ENCODE results near the gene BTRC.

Gene BTRC

DNA sequence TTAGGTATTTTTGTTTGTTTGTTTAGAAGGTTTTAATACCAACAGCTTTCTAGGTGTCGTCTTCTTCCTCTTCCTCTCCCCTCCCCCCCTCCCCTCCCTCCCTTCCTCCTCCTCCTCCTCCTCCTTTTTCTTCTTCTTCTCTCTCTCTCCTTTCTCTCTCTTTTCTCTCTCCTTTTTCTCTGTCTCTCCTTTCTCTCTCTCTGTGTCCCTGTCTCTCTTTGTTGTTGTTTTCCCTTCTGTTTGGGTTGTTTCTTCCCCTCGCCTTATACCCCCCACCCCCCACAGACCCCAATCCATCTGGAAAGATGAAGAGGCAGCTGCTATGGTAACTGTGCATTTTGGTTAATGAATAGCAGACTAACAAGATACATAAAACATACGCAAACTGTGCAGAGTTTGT, 75.5 kb downstream of the BTRC start:
- Histone ChIP-seq H3K9ac (ENCODE audit: low read length) (no peak overlapping the region), H3K36me3 (ENCODE audit: control insufficient read depth, low read depth, low read length) (no peaks in the 10 kb centered on the region), H3K27ac (ENCODE audit: low read length) (no peak overlapping the region), H3K9me3 (ENCODE audit: control insufficient read depth, low read depth, low read length) (no peaks in the 10 kb centered on the region), H3K4me1 (ENCODE audit: control insufficient read depth, low read depth, low read length) (no peaks in the 10 kb centered on the region), H3K27me3 (ENCODE audit: control insufficient read depth, insufficient read depth, low read length) (no peaks in the 10 kb centered on the region), H3K4me3 (ENCODE audit: low read length) (no peak overlapping the region)

DNA sequence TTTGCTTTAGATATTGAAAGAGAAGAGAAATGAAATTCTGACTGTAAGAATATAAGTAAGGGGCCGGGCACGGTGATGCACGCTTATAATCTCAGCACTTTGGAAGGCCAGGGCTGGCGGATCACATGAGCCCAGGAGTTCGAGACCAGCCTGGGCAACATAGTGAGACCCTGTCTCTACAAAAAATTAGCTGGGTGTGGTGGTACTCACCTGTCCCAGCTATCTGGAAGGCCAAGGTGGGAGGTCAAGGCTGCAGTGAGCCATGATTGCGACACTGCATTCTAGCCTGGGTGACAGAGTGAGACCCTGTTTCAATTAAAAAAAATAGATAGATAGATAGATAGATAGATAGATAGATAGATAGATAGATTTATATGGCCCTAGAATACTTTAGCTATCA, 82.3 kb downstream of the BTRC start:
- no peak overlapping the region for H3K9ac ChIP-seq (ENCODE audit: low read length)
- H3K36me3 ChIP-seq (ENCODE audit: control insufficient read depth, low read depth, low read length): no peaks in the 10 kb centered on the region
- no peak overlapping the region for H3K27ac ChIP-seq (ENCODE audit: low read length)
- no peak overlapping the region for H3K4me3 ChIP-seq (ENCODE audit: low read length)
- H3K4me1 ChIP-seq (ENCODE audit: control insufficient read depth, low read depth, low read length): no peaks in the 10 kb centered on the region
- no peaks in the 10 kb centered on the region for H3K27me3 ChIP-seq (ENCODE audit: control insufficient read depth, insufficient read depth, low read length)
- no peaks in the 10 kb centered on the region for H3K9me3 ChIP-seq (ENCODE audit: control insufficient read depth, low read depth, low read length)

DNA sequence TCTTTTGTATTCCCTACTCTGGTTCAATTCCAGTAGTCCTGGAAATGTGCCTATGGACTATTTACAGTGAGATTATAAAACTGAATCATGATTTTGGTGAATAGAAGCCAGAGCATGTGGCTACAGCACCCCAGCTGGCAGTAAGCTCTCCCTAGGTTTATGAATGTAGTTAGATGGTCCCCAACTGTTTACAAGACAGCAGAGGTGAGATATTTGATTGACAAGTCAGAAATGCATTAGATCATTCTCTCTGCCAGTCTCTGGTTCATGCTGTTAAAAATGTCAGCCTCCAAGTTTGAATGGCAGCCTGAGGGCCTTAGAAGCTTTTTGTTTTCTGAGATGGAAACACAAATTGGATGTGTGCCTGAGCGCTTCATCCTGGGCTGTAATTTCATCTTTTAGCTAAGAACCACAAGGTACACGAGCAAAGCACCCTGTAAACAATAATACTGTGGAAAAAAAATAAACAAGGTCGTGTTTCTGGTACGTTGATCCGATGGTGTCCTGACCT, 85.0 kb downstream of the BTRC start:
- Histone ChIP-seq H3K9ac (ENCODE audit: low read length) (no peak overlapping the region), H3K27me3 (ENCODE audit: control insufficient read depth, insufficient read depth, low read length) (no peaks in the 10 kb centered on the region), H3K9me3 (ENCODE audit: control insufficient read depth, low read depth, low read length) (no peaks in the 10 kb centered on the region), H3K4me3 (ENCODE audit: low read length) (no peak overlapping the region), H3K27ac (ENCODE audit: low read length) (no peak overlapping the region), H3K4me1 (ENCODE audit: control insufficient read depth, low read depth, low read length) (no peaks in the 10 kb centered on the region), H3K36me3 (ENCODE audit: control insufficient read depth, low read depth, low read length) (no peaks in the 10 kb centered on the region)

DNA sequence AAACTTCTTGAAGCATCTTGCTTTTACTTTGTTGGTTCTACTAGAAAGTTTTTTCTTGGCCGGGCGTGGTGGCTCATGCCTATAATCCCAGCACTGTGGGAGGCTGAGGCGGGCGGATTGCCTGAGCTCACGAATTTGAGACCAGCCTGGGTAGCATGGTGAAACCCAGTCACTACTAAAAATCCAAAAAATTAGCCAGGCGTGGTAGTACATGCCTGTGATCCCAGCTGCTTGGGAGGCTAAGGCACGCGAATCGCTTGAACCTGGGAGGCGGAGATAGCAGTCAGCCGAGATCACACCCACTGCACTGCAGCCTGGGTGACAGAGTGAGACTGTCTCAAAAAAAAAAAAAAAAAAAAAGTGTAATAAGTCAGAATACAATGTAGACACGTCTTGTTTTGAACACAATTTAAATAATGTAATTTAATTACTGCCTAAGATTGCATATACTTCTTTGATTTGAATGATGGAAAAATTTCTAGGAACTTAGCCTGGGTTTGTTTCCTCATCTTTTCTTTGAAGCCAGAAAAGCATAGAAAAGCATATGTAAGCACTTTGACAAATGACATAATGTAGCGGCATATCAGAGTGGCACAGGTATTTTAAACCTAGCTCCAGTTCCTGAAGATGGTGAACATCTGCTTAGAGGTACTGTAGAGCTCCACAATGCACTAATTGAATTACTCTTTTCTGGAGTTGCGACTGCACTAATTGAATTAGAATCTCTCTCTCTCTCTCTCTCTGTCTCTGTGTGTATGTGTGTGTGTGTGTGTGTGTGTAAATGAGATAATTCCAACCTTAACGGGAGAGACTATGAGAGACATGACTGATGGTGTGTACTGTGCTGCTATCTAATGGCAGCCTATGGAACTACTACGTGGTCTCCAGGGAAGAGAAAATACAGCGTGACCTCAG, 87.8 kb downstream of the BTRC start:
- no peaks in the 10 kb centered on the region for H3K36me3 ChIP-seq (ENCODE audit: control insufficient read depth, low read depth, low read length)
- no peaks in the 10 kb centered on the region for H3K27me3 ChIP-seq (ENCODE audit: control insufficient read depth, insufficient read depth, low read length)
- H3K27ac ChIP-seq (ENCODE audit: low read length): no peak overlapping the region
- H3K9me3 ChIP-seq (ENCODE audit: control insufficient read depth, low read depth, low read length): no peaks in the 10 kb centered on the region
- H3K4me3 ChIP-seq (ENCODE audit: low read length): no peak overlapping the region
- H3K9ac ChIP-seq (ENCODE audit: low read length): no peak overlapping the region
- H3K4me1 ChIP-seq (ENCODE audit: control insufficient read depth, low read depth, low read length): peaks cover 4% of the 10 kb centered on the region

- peaks cover 4% of the 10 kb centered on the region for H3K4me1 ChIP-seq (ENCODE audit: control insufficient read depth, low read depth, low read length)
- no peaks in the 10 kb centered on the region for H3K36me3 ChIP-seq (ENCODE audit: control insufficient read depth, low read depth, low read length)
- H3K4me3 ChIP-seq (ENCODE audit: low read length): no peak overlapping the region
- no peaks in the 10 kb centered on the region for H3K9me3 ChIP-seq (ENCODE audit: control insufficient read depth, low read depth, low read length)
- H3K27me3 ChIP-seq (ENCODE audit: control insufficient read depth, insufficient read depth, low read length): no peaks in the 10 kb centered on the region
- no peak overlapping the region for H3K9ac ChIP-seq (ENCODE audit: low read length)
- no peak overlapping the region for H3K27ac ChIP-seq (ENCODE audit: low read length)
Measured at GRCh38 chr10:101442456-101442800, 88.5 kb downstream of the BTRC start.

DNA sequence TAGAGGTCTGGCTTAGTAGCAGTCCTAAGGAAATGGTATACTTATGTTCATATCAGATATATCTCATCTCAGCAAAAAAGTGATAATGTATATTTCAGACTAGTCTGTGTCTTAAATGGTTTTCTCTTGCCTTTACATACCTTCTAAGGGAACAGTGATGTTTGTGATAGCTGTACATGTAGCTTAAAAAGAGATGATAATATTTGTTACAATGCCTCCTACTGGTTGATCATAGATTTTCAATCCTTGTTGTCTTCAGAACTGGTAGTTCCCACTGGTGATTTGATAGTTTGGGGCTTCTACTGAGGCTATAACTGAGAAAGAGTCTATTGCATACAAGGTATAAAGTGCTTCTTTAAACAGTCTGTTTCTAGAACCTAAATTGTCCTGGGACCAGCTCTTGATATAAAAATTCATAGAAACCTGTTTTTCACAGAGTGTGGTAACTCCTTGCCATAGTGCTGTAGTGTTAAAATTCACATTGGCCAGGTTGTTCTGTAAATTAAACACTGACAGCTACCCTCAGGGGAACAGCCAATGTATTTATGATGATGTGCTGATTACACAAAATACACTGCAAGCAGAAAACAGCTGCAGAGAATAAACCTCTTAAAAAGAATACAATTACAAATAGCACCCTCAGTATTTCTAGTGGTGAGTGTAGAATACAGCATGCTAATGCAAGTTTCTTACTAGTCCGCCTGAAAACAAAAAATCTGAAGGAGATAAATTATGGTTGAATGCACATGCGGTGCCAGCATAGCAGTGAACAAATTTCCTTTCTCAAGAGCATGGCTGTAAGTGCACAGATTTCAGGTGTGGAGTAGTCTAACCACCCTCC, 90.3 kb downstream of the BTRC start:
- H3K9ac ChIP-seq (ENCODE audit: low read length): no peak overlapping the region
- H3K4me1 ChIP-seq (ENCODE audit: control insufficient read depth, low read depth, low read length): peaks cover 4% of the 10 kb centered on the region
- no peak overlapping the region for H3K27ac ChIP-seq (ENCODE audit: low read length)
- H3K4me3 ChIP-seq (ENCODE audit: low read length): no peak overlapping the region
- no peaks in the 10 kb centered on the region for H3K36me3 ChIP-seq (ENCODE audit: control insufficient read depth, low read depth, low read length)
- no peaks in the 10 kb centered on the region for H3K9me3 ChIP-seq (ENCODE audit: control insufficient read depth, low read depth, low read length)
- H3K27me3 ChIP-seq (ENCODE audit: control insufficient read depth, insufficient read depth, low read length): no peaks in the 10 kb centered on the region

GRCh38 chr10:101446071-101446470, 92.1 kb downstream of the BTRC start:
- Histone ChIP-seq H3K9me3 (ENCODE audit: control insufficient read depth, low read depth, low read length) (no peaks in the 10 kb centered on the region), H3K27ac (ENCODE audit: low read length) (no peak overlapping the region), H3K4me1 (ENCODE audit: control insufficient read depth, low read depth, low read length) (peaks cover 4% of the 10 kb centered on the region), H3K9ac (ENCODE audit: low read length) (no peak overlapping the region), H3K36me3 (ENCODE audit: control insufficient read depth, low read depth, low read length) (no peaks in the 10 kb centered on the region), H3K27me3 (ENCODE audit: control insufficient read depth, insufficient read depth, low read length) (no peaks in the 10 kb centered on the region), H3K4me3 (ENCODE audit: low read length) (no peak overlapping the region)

DNA sequence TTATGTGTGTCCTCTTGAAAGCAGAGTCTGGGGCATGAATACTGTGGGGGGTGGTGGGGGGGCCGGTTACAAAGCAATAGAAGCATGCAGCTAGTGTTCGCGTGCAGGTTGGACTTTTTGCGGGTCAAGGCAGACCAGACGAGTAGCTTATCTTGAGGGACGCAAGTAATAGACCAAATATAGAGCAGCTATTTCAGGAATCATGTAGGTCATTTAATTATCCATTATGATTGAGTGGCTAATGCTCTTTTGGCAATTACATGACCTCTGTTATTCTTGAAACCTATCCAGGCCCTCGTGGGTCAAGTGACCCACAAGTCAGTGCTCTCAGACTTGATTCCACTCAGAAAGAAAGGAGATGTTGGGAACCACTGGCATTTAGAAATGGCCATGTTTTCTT, 93.0 kb downstream of the BTRC start:
- H3K27me3 ChIP-seq (ENCODE audit: control insufficient read depth, insufficient read depth, low read length): no peaks in the 10 kb centered on the region
- peaks cover 4% of the 10 kb centered on the region for H3K4me1 ChIP-seq (ENCODE audit: control insufficient read depth, low read depth, low read length)
- no peaks in the 10 kb centered on the region for H3K9me3 ChIP-seq (ENCODE audit: control insufficient read depth, low read depth, low read length)
- no peak overlapping the region for H3K27ac ChIP-seq (ENCODE audit: low read length)
- no peaks in the 10 kb centered on the region for H3K36me3 ChIP-seq (ENCODE audit: control insufficient read depth, low read depth, low read length)
- no peak overlapping the region for H3K9ac ChIP-seq (ENCODE audit: low read length)
- no peak overlapping the region for H3K4me3 ChIP-seq (ENCODE audit: low read length)

DNA sequence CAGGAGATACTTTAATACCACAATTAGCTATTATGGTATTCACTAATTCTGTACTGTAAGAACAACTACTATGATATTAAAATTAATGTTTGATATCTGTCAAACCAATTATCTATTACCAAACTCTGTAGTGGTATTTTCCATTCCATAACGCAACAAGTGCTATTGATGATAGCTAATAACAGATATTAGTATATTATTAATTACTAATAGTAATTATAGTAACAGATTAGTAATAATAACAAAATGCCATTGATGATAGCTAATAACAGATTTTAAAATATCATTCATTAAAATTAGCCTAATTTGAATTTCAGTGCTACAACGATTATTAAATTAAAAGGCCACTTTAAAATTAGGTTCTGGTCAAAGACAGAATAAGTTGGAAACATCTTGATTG, 93.5 kb downstream of the BTRC start:
- H3K9me3 ChIP-seq (ENCODE audit: control insufficient read depth, low read depth, low read length): no peaks in the 10 kb centered on the region
- no peaks in the 10 kb centered on the region for H3K27me3 ChIP-seq (ENCODE audit: control insufficient read depth, insufficient read depth, low read length)
- no peak overlapping the region for H3K27ac ChIP-seq (ENCODE audit: low read length)
- no peak overlapping the region for H3K4me3 ChIP-seq (ENCODE audit: low read length)
- H3K4me1 ChIP-seq (ENCODE audit: control insufficient read depth, low read depth, low read length): peaks cover 4% of the 10 kb centered on the region
- no peaks in the 10 kb centered on the region for H3K36me3 ChIP-seq (ENCODE audit: control insufficient read depth, low read depth, low read length)
- H3K9ac ChIP-seq (ENCODE audit: low read length): no peak overlapping the region

GRCh38 chr10:101450277-101451080, 96.5 kb downstream of the BTRC start:
- no peaks in the 10 kb centered on the region for H3K27me3 ChIP-seq (ENCODE audit: control insufficient read depth, insufficient read depth, low read length)
- no peak overlapping the region for H3K27ac ChIP-seq (ENCODE audit: low read length)
- no peaks in the 10 kb centered on the region for H3K36me3 ChIP-seq (ENCODE audit: control insufficient read depth, low read depth, low read length)
- H3K9ac ChIP-seq (ENCODE audit: low read length): no peak overlapping the region
- no peak overlapping the region for H3K4me3 ChIP-seq (ENCODE audit: low read length)
- no peaks in the 10 kb centered on the region for H3K9me3 ChIP-seq (ENCODE audit: control insufficient read depth, low read depth, low read length)
- H3K4me1 ChIP-seq (ENCODE audit: control insufficient read depth, low read depth, low read length): peaks cover 4% of the 10 kb centered on the region

DNA sequence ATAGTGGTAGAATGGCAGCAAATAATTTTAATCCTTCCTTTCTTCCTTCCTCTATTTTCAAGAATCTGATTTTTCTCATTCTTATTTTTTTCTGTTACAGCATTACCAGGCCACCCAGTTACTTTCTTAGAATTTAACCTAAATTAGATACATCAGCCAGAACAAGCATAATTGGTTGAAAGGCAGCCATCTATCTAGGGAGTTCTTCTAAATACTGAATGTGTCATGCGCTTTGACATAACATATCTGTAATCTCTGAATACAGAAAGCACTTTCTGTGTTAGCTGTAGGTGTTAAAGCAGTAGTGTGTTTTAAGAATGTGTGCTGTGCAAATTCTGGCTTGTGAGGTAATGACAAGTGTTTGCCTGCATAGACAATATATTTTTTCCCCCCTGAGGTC, 97.3 kb downstream of the BTRC start:
- Histone ChIP-seq H3K4me3 (ENCODE audit: low read length) (no peak overlapping the region), H3K9ac (ENCODE audit: low read length) (no peak overlapping the region), H3K36me3 (ENCODE audit: control insufficient read depth, low read depth, low read length) (no peaks in the 10 kb centered on the region), H3K27ac (ENCODE audit: low read length) (no peak overlapping the region), H3K27me3 (ENCODE audit: control insufficient read depth, insufficient read depth, low read length) (no peaks in the 10 kb centered on the region), H3K9me3 (ENCODE audit: control insufficient read depth, low read depth, low read length) (no peaks in the 10 kb centered on the region), H3K4me1 (ENCODE audit: control insufficient read depth, low read depth, low read length) (peaks cover 2% of the 10 kb centered on the region)

Data from iPS-18a (cell line).